GM23338 (cell line): ENCODE measurements around the gene RGL2. TPM values are rescaled to one million over a fixed set of nuclear protein-coding genes. Genes with fewer than 3 reads are reported as not detected.
A peak's percentile ranks its signal among the peaks of the same experiment; 100 is the strongest.

ENCODE experiments used
- ATAC-seq: fragments of 200-7000 bp; cut with Tn5 transposase; 3 replicates; pipeline ENCODE4 v1.9.1; 2020
- DNase-seq: peaks from one replicate; pipeline ENCODE4 v3.0.0-alpha.2; 2015; ENCODE audit warnings: low spot score
- H2AFZ ChIP-seq: fragments of 200-600 bp; sonication (generic); 2 replicates; pipeline ENCODE4 v1.8.0; 2016; ENCODE audit warnings: antibody characterized with exemption, mild to moderate bottlenecking, moderate library complexity
- H3F3A ChIP-seq: fragments of 200-600 bp; sonication (generic); replicated peaks from 2 replicates; pipeline ENCODE4 v1.8.0; 2017; ENCODE audit warnings: antibody characterized with exemption, mixed run types, low read depth
- H3K27ac ChIP-seq: fragments of 200-600 bp; sonication (generic); 2 replicates; pipeline ENCODE4 v1.6.1; 2016; ENCODE audit warnings: low read depth
- H3K27me3 ChIP-seq: fragments of 200-600 bp; sonication (generic); 2 replicates; pipeline ENCODE4 v1.8.0; 2016; ENCODE audit warnings: mild to moderate bottlenecking, mixed run types, moderate library complexity; ENCODE audit not compliant: insufficient read depth
- H3K36me3 ChIP-seq: fragments of 200-600 bp; sonication (generic); 2 replicates; pipeline ENCODE4 v1.8.0; 2016; ENCODE audit warnings: mild to moderate bottlenecking; ENCODE audit not compliant: insufficient read depth
- H3K4me1 ChIP-seq: fragments of 200-600 bp; sonication (generic); 2 replicates; pipeline ENCODE4 v1.8.0; 2016; ENCODE audit warnings: mild to moderate bottlenecking, moderate library complexity; ENCODE audit not compliant: insufficient read depth
- H3K4me2 ChIP-seq: fragments of 200-600 bp; sonication (generic); 2 replicates; pipeline ENCODE4 v1.7.1; 2017; ENCODE audit warnings: mixed run types
- H3K4me3 ChIP-seq: fragments of 200-600 bp; sonication (generic); 2 replicates; pipeline ENCODE4 v1.6.1; 2016; ENCODE audit warnings: mixed run types
- H3K79me2 ChIP-seq: fragments of 200-600 bp; sonication (generic); replicated peaks from 2 replicates; pipeline ENCODE4 v1.8.0; 2017; ENCODE audit warnings: mild to moderate bottlenecking; ENCODE audit not compliant: insufficient read depth
- H3K9me2 ChIP-seq: fragments of 200-600 bp; sonication (generic); 2 replicates; pipeline ENCODE4 v1.8.0; 2017; ENCODE audit not compliant: insufficient read depth
- H4K20me1 ChIP-seq: fragments of 200-600 bp; sonication (generic); replicated peaks from 2 replicates; pipeline ENCODE4 v1.8.0; 2017; ENCODE audit warnings: mild to moderate bottlenecking; ENCODE audit not compliant: insufficient read depth
- H3K27ac Mint-ChIP-seq: 2 replicates; pipeline ENCODE4 v1.8.0; 2020; ENCODE audit warnings: inconsistent platforms, mild to moderate bottlenecking, moderate library complexity, mixed read lengths
- H3K27me3 Mint-ChIP-seq: 3 replicates; pipeline ENCODE4 v1.8.0; 2022; ENCODE audit warnings: low read depth, mild to moderate bottlenecking, moderate library complexity, mixed read lengths, inconsistent platforms; ENCODE audit not compliant: insufficient read depth, poor library complexity
- H3K36me3 Mint-ChIP-seq: 3 replicates; pipeline ENCODE4 v1.8.0; 2021; ENCODE audit warnings: low read depth, mild to moderate bottlenecking, inconsistent platforms, moderate library complexity, mixed read lengths
- H3K4me1 Mint-ChIP-seq: 3 replicates; pipeline ENCODE4 v1.8.0; 2020; ENCODE audit warnings: mild to moderate bottlenecking, inconsistent platforms, mixed read lengths
- H3K4me3 Mint-ChIP-seq: 3 replicates; pipeline ENCODE4 v1.8.0; 2021; ENCODE audit warnings: moderate library complexity, mild to moderate bottlenecking, inconsistent platforms, mixed read lengths
- H3K9me3 Mint-ChIP-seq: 3 replicates; pipeline ENCODE4 v1.8.0; 2020; ENCODE audit warnings: moderate library complexity, mild to moderate bottlenecking, inconsistent platforms, mixed read lengths
- CREB1 ChIP-seq: fragments of 250-450 bp; sonication (Bioruptor Pico); IDR thresholded peaks from 2 replicates; pipeline ENCODE4 v1.5.0; 2020; ENCODE audit warnings: low read depth, mild to moderate bottlenecking, moderate library complexity
- EZH2phosphoT487 ChIP-seq: fragments of 200-600 bp; sonication (generic); IDR thresholded peaks from one replicate; pipeline ENCODE4 v1.8.1; 2018; ENCODE audit warnings: antibody characterized with exemption; ENCODE audit not compliant: unreplicated experiment
- NANOG ChIP-seq: IDR thresholded peaks from 2 replicates; pipeline ENCODE4 v1.6.1; 2016; ENCODE audit warnings: antibody characterized with exemption, borderline replicate concordance
- POLR2AphosphoS5 ChIP-seq: IDR thresholded peaks from 2 replicates; pipeline ENCODE4 v1.6.1; 2016; ENCODE audit warnings: antibody characterized with exemption, low read depth
- STAT1 ChIP-seq: IDR thresholded peaks from one replicate; pipeline ENCODE4 v1.6.1; 2016; ENCODE audit warnings: antibody characterized with exemption; ENCODE audit not compliant: unreplicated experiment
- ZNF114 ChIP-seq: fragments of 250-450 bp; sonication (Bioruptor Pico); IDR thresholded peaks from 2 replicates; pipeline ENCODE4 v1.5.0; 2020; ENCODE audit warnings: mild to moderate bottlenecking, moderate library complexity
- ZNF331 ChIP-seq: fragments of 250-450 bp; sonication (Bioruptor Pico); IDR thresholded peaks from 2 replicates; pipeline ENCODE4 v1.5.0; 2020; ENCODE audit warnings: low read depth, mild to moderate bottlenecking, moderate library complexity
- polyA plus RNA-seq: library from polyadenylated mRNA; unstranded; fragments of >200 nt; fragmentation: Nextera tagmentation; extraction: Ambion mirVana; gene quantifications from 2 replicates; pipeline ENCODE4 v1.2.1, GENCODE V29; 2016
- total RNA-seq: library from RNA; depleted of rRNA; stranded (reverse); fragments of >200 nt; shearing (Covaris generic); gene quantifications from 2 replicates; pipeline ENCODE4 v1.2.3, GENCODE V29; 2014
- TF ChIP-seq, protein P1 (sequence below), 2 experiments: fragments of 200-600 bp in 1 of 2; sonication (generic) in 1 of 2; conservative IDR thresholded peaks; 2 replicates each; pipeline versions ENCODE4 v1.5.1 to v1.6.1; 2016 to 2017; ENCODE audit warnings: antibody characterized with exemption in 2 of 2, low read depth in 2 of 2, mild to moderate bottlenecking in 2 of 2, moderate library complexity in 1 of 2
- TF ChIP-seq, protein P2 (sequence below): IDR thresholded peaks from 2 replicates; pipeline ENCODE4 v1.6.1; 2016; ENCODE audit warnings: antibody characterized with exemption

Gene RGL2
- total and polyA plus RNA-seq, 2 experiments from 2014 or later, result 28.0 to 52.2 TPM

DNA sequence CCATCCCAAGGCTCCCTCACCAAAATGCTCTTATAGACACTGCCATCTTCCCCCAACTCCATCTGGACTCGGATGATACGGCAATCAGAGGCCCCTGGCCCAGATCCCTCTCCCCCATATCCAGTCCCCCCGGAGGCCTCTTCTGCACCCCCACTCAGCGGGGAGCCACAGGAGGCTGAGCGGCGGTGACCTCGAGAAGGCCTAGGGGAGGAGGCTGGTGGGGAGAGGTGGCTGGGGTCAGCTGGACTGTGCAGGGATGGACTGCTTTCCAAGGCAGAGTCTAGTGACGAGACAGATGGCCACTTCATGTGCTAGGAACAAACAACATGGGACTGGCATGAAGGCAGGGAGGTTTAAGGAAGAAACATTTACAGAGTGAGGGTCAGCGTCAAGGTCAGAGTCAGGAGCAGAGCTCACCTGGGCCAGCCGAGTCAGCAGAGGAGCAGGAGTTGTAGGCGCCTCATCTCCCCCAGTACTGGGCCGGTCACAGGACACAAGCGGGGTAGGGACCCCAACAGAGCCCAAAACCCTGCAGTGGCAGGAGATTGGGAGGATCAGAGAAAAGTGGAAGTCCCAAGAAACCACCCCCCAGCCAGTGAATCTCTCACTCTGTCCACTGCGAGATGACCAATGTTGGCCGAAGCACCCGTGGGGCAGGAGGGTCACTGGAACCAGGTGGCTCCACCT lies 5.6 kb downstream of the RGL2 start:
- no peak overlapping the region for H2AFZ ChIP-seq
- Mint-ChIP-seq H3K4me3 (no peak overlapping the region; the same call in 2 of the 3 replicates), H3K27ac (no peak overlapping the region), H3K4me1 (peaks cover 27% of the 10 kb centered on the region), H3K9me3 (no peaks in the 10 kb centered on the region), H3K27me3 (peaks cover 13% of the 10 kb centered on the region), H3K36me3 (peaks cover 36% of the 10 kb centered on the region)
- peaks cover 10% of the 10 kb centered on the region for H3K4me1 ChIP-seq
- no peaks in the 10 kb centered on the region for H3K36me3 ChIP-seq
- H3K4me3 ChIP-seq, result no peak overlapping the region
- no peaks in the 10 kb centered on the region for H3K9me2 ChIP-seq
- no peaks in the 10 kb centered on the region for H3K27me3 ChIP-seq
- no peak overlapping the region for H3K27ac ChIP-seq
- ATAC-seq (no peak), DNase-seq (no peak)
- no peak overlapping the region for H3K4me2 ChIP-seq
- peaks cover 30% of the 10 kb centered on the region for H3K79me2 ChIP-seq
- H4K20me1 ChIP-seq, result peaks cover 4% of the 10 kb centered on the region; the same call in 1 of the 2 replicates
- H3F3A ChIP-seq, result peaks cover 11% of the 10 kb centered on the region; the same call in 1 of the 2 replicates
- TF ChIP-seq POLR2AphosphoS5, result no peak; the same call in 1 of the 2 replicates
- no peak for TF ChIP-seq EZH2phosphoT487

DNA sequence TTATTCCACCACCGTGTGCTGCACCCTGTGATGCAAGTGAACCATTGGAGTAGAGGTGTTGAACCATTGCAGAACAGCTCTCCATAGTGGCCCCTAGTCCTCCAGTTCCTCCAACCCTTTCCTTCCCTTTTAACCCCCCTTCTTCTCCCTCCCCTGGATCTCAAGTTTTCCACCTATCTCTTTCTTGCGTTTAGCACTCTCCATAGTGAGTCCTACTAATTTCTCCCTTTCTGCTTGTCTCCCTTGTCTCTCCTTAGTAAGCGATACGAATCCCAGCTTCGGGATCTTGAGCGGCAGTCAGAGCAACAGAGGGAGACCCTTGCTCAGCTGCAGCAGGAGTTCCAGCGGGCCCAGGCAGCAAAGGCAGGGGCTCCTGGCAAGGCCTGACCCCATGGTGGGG lies 8.3 kb downstream of the RGL2 start:
- no peak overlapping the region for H2AFZ ChIP-seq
- H3K4me3 ChIP-seq, result peak overlapping the region; percentile 68
- TF ChIP-seq, protein P1, sequence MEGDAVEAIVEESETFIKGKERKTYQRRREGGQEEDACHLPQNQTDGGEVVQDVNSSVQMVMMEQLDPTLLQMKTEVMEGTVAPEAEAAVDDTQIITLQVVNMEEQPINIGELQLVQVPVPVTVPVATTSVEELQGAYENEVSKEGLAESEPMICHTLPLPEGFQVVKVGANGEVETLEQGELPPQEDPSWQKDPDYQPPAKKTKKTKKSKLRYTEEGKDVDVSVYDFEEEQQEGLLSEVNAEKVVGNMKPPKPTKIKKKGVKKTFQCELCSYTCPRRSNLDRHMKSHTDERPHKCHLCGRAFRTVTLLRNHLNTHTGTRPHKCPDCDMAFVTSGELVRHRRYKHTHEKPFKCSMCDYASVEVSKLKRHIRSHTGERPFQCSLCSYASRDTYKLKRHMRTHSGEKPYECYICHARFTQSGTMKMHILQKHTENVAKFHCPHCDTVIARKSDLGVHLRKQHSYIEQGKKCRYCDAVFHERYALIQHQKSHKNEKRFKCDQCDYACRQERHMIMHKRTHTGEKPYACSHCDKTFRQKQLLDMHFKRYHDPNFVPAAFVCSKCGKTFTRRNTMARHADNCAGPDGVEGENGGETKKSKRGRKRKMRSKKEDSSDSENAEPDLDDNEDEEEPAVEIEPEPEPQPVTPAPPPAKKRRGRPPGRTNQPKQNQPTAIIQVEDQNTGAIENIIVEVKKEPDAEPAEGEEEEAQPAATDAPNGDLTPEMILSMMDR (conservative IDR thresholded peaks at IDR 0.05; ENCODE audit: low read depth in 2 of 2), result no peak
- 0 out of 2 replicates have a peak, but pooled peaks cover 9% of the 10 kb centered on the region for H3F3A ChIP-seq
- peaks cover 17% of the 10 kb centered on the region for H3K4me1 Mint-ChIP-seq
- peaks cover 32% of the 10 kb centered on the region for H3K79me2 ChIP-seq
- peak overlapping the region; percentile 79 for H3K27ac Mint-ChIP-seq
- peaks cover 2% of the 10 kb centered on the region for H3K27me3 Mint-ChIP-seq
- H3K27me3 ChIP-seq, result no peaks in the 10 kb centered on the region
- no peaks in the 10 kb centered on the region for H3K9me2 ChIP-seq
- H3K9me3 Mint-ChIP-seq, result no peaks in the 10 kb centered on the region
- H3K4me1 ChIP-seq, result peaks cover 13% of the 10 kb centered on the region
- ATAC-seq (no peak), DNase-seq (no peak)
- H4K20me1 ChIP-seq, result peaks cover 8% of the 10 kb centered on the region
- H3K36me3 ChIP-seq, result peaks cover 18% of the 10 kb centered on the region
- H3K4me2 ChIP-seq, result peak overlapping the region; percentile 97
- H3K4me3 Mint-ChIP-seq, result peak overlapping the region; percentile 96
- no peak overlapping the region for H3K27ac ChIP-seq
- H3K36me3 Mint-ChIP-seq, result peaks cover 52% of the 10 kb centered on the region

DNA sequence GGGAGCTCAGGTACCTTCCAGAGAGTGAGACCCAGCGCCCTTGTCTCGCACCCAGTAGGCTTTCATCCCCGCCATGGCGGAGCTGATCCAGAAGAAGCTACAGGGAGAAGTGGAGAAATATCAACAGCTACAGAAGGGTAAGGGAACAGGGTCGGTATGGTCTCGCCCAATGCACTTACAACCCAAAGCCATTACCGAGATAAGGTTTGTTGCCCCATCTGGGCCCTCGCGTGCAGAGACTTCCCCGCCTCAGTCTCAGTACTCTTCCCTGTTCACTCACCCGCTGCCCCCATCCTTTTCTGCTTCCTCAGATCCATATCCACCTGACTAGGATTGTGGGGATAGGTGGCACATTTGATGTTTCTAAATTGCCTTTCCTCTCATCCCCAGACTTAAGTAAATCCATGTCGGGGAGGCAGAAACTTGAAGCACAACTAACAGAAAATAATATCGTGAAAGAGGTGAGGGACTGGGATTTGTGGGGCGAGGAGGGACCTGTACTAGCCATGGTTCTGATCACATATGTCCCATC lies 8.9 kb downstream of the RGL2 start:
- H3K36me3 Mint-ChIP-seq, result peaks cover 56% of the 10 kb centered on the region
- H3K27me3 Mint-ChIP-seq, result peaks cover 2% of the 10 kb centered on the region
- Histone ChIP-seq H3K4me2 (peak overlapping the region; percentile 97), H3K9me2 (no peaks in the 10 kb centered on the region), H2AFZ (no peak overlapping the region), H3K27ac (no peak overlapping the region), H3K36me3 (peaks cover 20% of the 10 kb centered on the region), H3K79me2 (peaks cover 33% of the 10 kb centered on the region), H3F3A (0 out of 2 replicates have a peak, but pooled peaks cover 9% of the 10 kb centered on the region), H3K4me3 (peak overlapping the region; percentile 68), H4K20me1 (peaks cover 11% of the 10 kb centered on the region), H3K4me1 (peaks cover 13% of the 10 kb centered on the region), H3K27me3 (no peaks in the 10 kb centered on the region)
- peak; percentile 23 for ATAC-seq
- H3K4me3 Mint-ChIP-seq, result peak overlapping the region; percentile 96
- H3K27ac Mint-ChIP-seq, result peak overlapping the region; percentile 90
- no peaks in the 10 kb centered on the region for H3K9me3 Mint-ChIP-seq
- DNase-seq, result no peak
- peaks cover 16% of the 10 kb centered on the region for H3K4me1 Mint-ChIP-seq
- TF ChIP-seq, protein P2, sequence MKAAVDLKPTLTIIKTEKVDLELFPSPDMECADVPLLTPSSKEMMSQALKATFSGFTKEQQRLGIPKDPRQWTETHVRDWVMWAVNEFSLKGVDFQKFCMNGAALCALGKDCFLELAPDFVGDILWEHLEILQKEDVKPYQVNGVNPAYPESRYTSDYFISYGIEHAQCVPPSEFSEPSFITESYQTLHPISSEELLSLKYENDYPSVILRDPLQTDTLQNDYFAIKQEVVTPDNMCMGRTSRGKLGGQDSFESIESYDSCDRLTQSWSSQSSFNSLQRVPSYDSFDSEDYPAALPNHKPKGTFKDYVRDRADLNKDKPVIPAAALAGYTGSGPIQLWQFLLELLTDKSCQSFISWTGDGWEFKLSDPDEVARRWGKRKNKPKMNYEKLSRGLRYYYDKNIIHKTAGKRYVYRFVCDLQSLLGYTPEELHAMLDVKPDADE, result no peak
- TF ChIP-seq ZNF331 (no peak), ZNF114 (CRISPR knock-in tag) (no peak), EZH2phosphoT487 (no peak), CREB1 (no peak), NANOG (no peak), STAT1 (no peak)
- TF ChIP-seq, protein P1 (conservative IDR thresholded peaks at IDR 0.05; ENCODE audit: low read depth in 2 of 2), result no peak
